AG04449 (cell line): Measurements from ENCODE around the gene PTMA.

Source experiments
- CTCF ChIA-PET: fragments of 350-600 bp; formaldehyde crosslinking; extraction: SDS; loops from one replicate; lab custom pipeline; 2021; ENCODE audit warnings: antibody characterized with exemption; lab: Yijun Ruan, JAX
- POLR2A ChIA-PET: fragments of 400-600, 350-600 bp; formaldehyde crosslinking; extraction: SDS; loops from one replicate; lab custom pipeline; 2020; ENCODE audit warnings: antibody characterized with exemption, inconsistent platforms; lab: Yijun Ruan, JAX
- DNase-seq: peaks from one replicate; pipeline ENCODE4 v3.0.0-alpha.2; 2010; ENCODE audit warnings: low read depth, low spot score
- H3K4me3 ChIP-seq: 2 replicates; pipeline ENCODE4 v1.5.1; 2011; ENCODE audit warnings: low read depth, mild to moderate bottlenecking, control low read depth, low read length
- CTCF ChIP-seq: IDR thresholded peaks from one replicate; pipeline ENCODE4 v1.5.1; 2011; ENCODE audit warnings: mild to moderate bottlenecking, moderate library complexity, low read length, control low read depth, inconsistent platforms; ENCODE audit not compliant: insufficient read depth; ENCODE audit errors: missing control alignments

PTMA gene

GRCh38 chr2:231662811-231663457 is 45.4 kb upstream of the PTMA start:
- H3K4me3 ChIP-seq, result peak overlapping the region; percentile 43
- DNase-seq, result no peak
- ChIA-PET POLR2A (interaction anchor here (2.5 kb wide), 1 partner anchor 20 kb away, joined by 4 read pairs; no protein-coding TSS in a partner anchor), CTCF (interaction anchor here (2.1 to 7.9 kb wide), 2 partner anchors 12 to 44 kb away, joined by 5 to 109 read pairs; no protein-coding TSS in a partner anchor)
- TF ChIP-seq CTCF, result no peak

GRCh38 chr2:231663458-231664212 is 44.7 kb upstream of the PTMA start:
- ChIA-PET POLR2A (interaction anchor here (0.7 kb wide), 1 partner anchor 17 kb away, joined by 3 read pairs; no protein-coding TSS in a partner anchor), CTCF (interaction anchor here (2.1 to 7.9 kb wide), 2 partner anchors 12 to 43 kb away, joined by 5 to 109 read pairs; no protein-coding TSS in a partner anchor)
- no peak for DNase-seq
- no peak overlapping the region for H3K4me3 ChIP-seq
- no peak for TF ChIP-seq CTCF

- no peak for TF ChIP-seq CTCF
- CTCF ChIA-PET, result interaction anchor here (0.6 to 7.9 kb wide), 7 partner anchors 11 to 52 kb away, joined by 3 to 109 read pairs (median 4); partner anchors contain the start of gene PTMA
Observed at GRCh38 chr2:231664727-231665126, 43.6 kb upstream of the PTMA start.

GRCh38 chr2:231665245-231666170 is 42.8 kb upstream of the PTMA start:
- CTCF ChIA-PET, result interaction anchor here (0.6 to 7.9 kb wide), 11 partner anchors 10 to 53 kb away, joined by 3 to 109 read pairs (median 6); partner anchors contain the start of gene PTMA
- DNase-seq, result no peak
- POLR2A ChIA-PET, result interaction anchor here (1.0 to 2.1 kb wide), 9 partner anchors 10 to 201 kb away, joined by 3 to 20 read pairs (median 7); partner anchors contain the start of genes NCL and PTMA
- no peak for TF ChIP-seq CTCF
- peak overlapping the region; percentile 60 for H3K4me3 ChIP-seq

More at GRCh38 chr2:231664727-231665126, 43.6 kb upstream of the PTMA start:
- DNase-seq, result no peak
- POLR2A ChIA-PET, result interaction anchor here (1.0 kb wide), 1 partner anchor 42 kb away, joined by 4 read pairs; no protein-coding TSS in a partner anchor
- no peak overlapping the region for H3K4me3 ChIP-seq

- H3K4me3 ChIP-seq, result peak overlapping the region; percentile 60
- CTCF ChIA-PET, result interaction anchor here (0.5 to 7.9 kb wide), 15 partner anchors 9 to 327 kb away, joined by 3 to 109 read pairs (median 4); partner anchors contain the start of gene PTMA
- peak; percentile 72 for DNase-seq
- no peak for TF ChIP-seq CTCF
- POLR2A ChIA-PET, result interaction anchor here (0.7 to 2.1 kb wide), 10 partner anchors 9 to 202 kb away, joined by 3 to 20 read pairs (median 6); partner anchors contain the start of genes NCL and PTMA
Observed at GRCh38 chr2:231666171-231667095, 41.9 kb upstream of the PTMA start.
